ENCODE measurements around the gene ZNF692.
"Not testable (repeated sequence)": the region's sequence is repeated elsewhere in the genome, so short reads cannot be mapped to it uniquely, and the experiment has no call there.

The ZNF692 gene

GRCh38 chr1:248807067-248807737 lies 51.7 kb downstream of the ZNF692 start:
- peak; percentile 43 to 63 for DNase-seq

- no peak for DNase-seq
Observed at GRCh38 chr1:248805876-248806275, 53.0 kb downstream of the ZNF692 start.

GRCh38 chr1:248804771-248805681 lies 53.9 kb downstream of the ZNF692 start:
- peak; percentile 13 to 51 for DNase-seq

GRCh38 chr1:248803501-248803900 lies 55.4 kb downstream of the ZNF692 start:
- DNase-seq: not testable (repeated sequence)

- DNase-seq: no peak
Observed at GRCh38 chr1:248802454-248802853, 56.4 kb downstream of the ZNF692 start.

GRCh38 chr1:248800459-248800858 lies 58.4 kb downstream of the ZNF692 start:
- no peak for DNase-seq
